MM.1S (cell line): ENCODE measurements around the gene MYLK2.

Experiments
- CTCF ChIP-seq: fragments of 300-600 bp; sonication (generic); IDR thresholded peaks from 2 replicates; pipeline ENCODE4 v1.5.1; 2016; ENCODE audit warnings: antibody characterized with exemption, low read length, mixed read lengths
- EZH2 ChIP-seq: fragments of 300-600 bp; sonication (generic); optimal IDR thresholded peaks from 2 replicates; pipeline ENCODE3; 2017; ENCODE audit warnings: low read depth, mild to moderate bottlenecking, antibody characterized with exemption, low read length, mixed read lengths
- EZH2phosphoT487 ChIP-seq: fragments of 300-600 bp; sonication (generic); IDR thresholded peaks from 2 replicates; pipeline ENCODE4 v1.6.1; 2018; ENCODE audit warnings: antibody characterized with exemption, low read length

DNA sequence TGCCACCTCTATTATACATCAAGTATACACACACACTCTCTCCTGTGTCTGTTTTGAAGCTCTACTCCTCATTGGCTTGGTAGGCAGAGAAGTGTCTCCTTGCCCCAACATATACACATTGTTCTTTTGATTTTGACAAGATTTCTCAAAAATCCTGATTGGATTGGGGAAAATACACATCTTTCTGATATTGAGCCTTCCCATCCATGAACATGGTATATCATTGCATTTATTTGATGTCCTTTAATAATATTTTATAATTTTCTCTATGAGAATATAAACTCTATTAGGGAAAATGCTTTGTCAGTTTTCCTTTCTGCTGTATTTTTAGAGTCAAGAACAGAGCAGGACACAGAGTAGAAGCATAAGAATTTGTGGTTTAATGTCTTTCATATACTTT lies 58.5 kb downstream of the MYLK2 start:
- TF ChIP-seq CTCF = no peak
- no peak for TF ChIP-seq EZH2
- TF ChIP-seq EZH2phosphoT487 = no peak
